Endothelial cell (in vitro differentiated cells): ENCODE measurements around the gene ZC3H11A. TPM values are rescaled to one million over a fixed set of nuclear protein-coding genes. Genes with fewer than 3 reads are reported as not detected.
"Not testable (repeated sequence)": the region's sequence is repeated elsewhere in the genome, so short reads cannot be mapped to it uniquely, and the experiment has no call there.

Experiments used
- DNase-seq: peaks from one replicate; pipeline ENCODE4 v3.0.0; 2021; ENCODE audit warnings: low spot score
- H3K27ac Mint-ChIP-seq: one replicate; pipeline ENCODE4 v1.8.0; 2021; ENCODE audit warnings: mixed read lengths, inconsistent platforms; ENCODE audit not compliant: unreplicated experiment
- H3K27me3 Mint-ChIP-seq: one replicate; pipeline ENCODE4 v1.8.0; 2021; ENCODE audit warnings: mild to moderate bottlenecking, moderate library complexity, mixed read lengths, inconsistent platforms; ENCODE audit not compliant: unreplicated experiment
- H3K36me3 Mint-ChIP-seq: one replicate; pipeline ENCODE4 v1.8.0; 2021; ENCODE audit warnings: mild to moderate bottlenecking, low read depth, mixed read lengths, inconsistent platforms; ENCODE audit not compliant: unreplicated experiment
- H3K4me1 Mint-ChIP-seq: one replicate; pipeline ENCODE4 v1.8.0; 2021; ENCODE audit warnings: mild to moderate bottlenecking, mixed read lengths, inconsistent platforms; ENCODE audit not compliant: unreplicated experiment
- H3K4me3 Mint-ChIP-seq: one replicate; pipeline ENCODE4 v1.8.0; 2021; ENCODE audit warnings: mild to moderate bottlenecking, mixed read lengths, inconsistent platforms; ENCODE audit not compliant: unreplicated experiment
- H3K9me3 Mint-ChIP-seq: one replicate; pipeline ENCODE4 v1.8.0; 2021; ENCODE audit warnings: mixed read lengths, inconsistent platforms; ENCODE audit not compliant: unreplicated experiment
- total RNA-seq: library from RNA; stranded (reverse); fragmentation: NEBNext Ultra II Directional; extraction: Animal tissue kit (Norgen Biotek cat#: 25700); gene quantifications from one replicate; pipeline ENCODE4 v1.2.1, GENCODE V29; 2021; ENCODE audit not compliant: unreplicated experiment
- TF ChIP-seq, protein P1 (sequence below): fragments of 200-600 bp; sonication (generic); IDR thresholded peaks from one replicate; pipeline ENCODE4 v1.5.0; 2021; ENCODE audit warnings: antibody characterized with exemption; ENCODE audit not compliant: unreplicated experiment

Gene ZC3H11A
- total RNA-seq, 1 donor from 2014 or later, result 85.9 TPM

DNA sequence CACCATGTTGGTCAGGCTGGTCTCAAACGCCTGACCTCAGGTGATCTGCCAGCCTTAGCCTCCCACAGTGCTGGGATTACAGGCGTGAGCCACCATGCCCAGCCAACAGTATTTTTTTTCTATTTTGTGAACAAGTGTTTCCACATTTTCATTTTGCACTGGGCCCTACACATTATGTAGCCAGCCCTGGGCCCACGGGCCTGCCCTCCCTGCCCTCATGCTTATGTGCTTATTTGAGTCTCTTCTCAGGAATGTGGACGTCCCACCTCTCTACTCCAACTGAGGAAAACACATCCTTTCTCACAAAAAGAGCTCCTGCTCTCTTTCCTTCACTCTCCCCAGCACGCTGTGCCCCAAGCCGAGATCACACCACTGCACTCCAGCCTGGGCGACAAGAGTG, 13.5 kb upstream of the ZC3H11A start:
- H3K27ac Mint-ChIP-seq, result no peak overlapping the region
- peaks cover 7% of the 10 kb centered on the region for H3K4me1 Mint-ChIP-seq
- H3K36me3 Mint-ChIP-seq, result no peaks in the 10 kb centered on the region
- no peak for DNase-seq
- TF ChIP-seq, protein P1, sequence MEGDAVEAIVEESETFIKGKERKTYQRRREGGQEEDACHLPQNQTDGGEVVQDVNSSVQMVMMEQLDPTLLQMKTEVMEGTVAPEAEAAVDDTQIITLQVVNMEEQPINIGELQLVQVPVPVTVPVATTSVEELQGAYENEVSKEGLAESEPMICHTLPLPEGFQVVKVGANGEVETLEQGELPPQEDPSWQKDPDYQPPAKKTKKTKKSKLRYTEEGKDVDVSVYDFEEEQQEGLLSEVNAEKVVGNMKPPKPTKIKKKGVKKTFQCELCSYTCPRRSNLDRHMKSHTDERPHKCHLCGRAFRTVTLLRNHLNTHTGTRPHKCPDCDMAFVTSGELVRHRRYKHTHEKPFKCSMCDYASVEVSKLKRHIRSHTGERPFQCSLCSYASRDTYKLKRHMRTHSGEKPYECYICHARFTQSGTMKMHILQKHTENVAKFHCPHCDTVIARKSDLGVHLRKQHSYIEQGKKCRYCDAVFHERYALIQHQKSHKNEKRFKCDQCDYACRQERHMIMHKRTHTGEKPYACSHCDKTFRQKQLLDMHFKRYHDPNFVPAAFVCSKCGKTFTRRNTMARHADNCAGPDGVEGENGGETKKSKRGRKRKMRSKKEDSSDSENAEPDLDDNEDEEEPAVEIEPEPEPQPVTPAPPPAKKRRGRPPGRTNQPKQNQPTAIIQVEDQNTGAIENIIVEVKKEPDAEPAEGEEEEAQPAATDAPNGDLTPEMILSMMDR, result no peak
- H3K27me3 Mint-ChIP-seq, result no peaks in the 10 kb centered on the region
- no peaks in the 10 kb centered on the region for H3K9me3 Mint-ChIP-seq
- no peak overlapping the region for H3K4me3 Mint-ChIP-seq

DNA sequence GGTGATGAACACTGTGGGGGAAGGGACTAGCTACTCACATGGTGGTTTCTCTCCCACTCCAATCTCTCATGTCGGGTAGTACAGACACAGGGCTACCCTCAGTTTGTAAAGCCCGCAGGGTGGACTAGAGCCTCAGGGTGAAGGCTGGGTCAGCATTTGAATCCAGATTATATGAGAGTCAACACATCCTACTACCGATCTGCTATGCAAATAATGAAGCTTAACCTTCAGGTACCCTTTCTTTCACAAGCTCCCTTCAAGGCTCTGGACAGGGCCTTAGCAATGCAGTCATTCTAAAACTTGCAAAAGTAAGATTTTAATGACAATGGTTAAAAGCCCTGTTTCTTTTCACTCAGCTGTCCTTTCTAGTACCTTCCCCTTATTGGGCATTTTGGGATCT, 5.5 kb upstream of the ZC3H11A start:
- H3K4me1 Mint-ChIP-seq, result peaks cover 6% of the 10 kb centered on the region
- no peaks in the 10 kb centered on the region for H3K9me3 Mint-ChIP-seq
- peaks cover 1% of the 10 kb centered on the region for H3K27me3 Mint-ChIP-seq
- H3K36me3 Mint-ChIP-seq, result no peaks in the 10 kb centered on the region
- DNase-seq, result no peak
- no peak overlapping the region for H3K27ac Mint-ChIP-seq
- no peak overlapping the region for H3K4me3 Mint-ChIP-seq
- TF ChIP-seq, protein P1, result no peak

DNA sequence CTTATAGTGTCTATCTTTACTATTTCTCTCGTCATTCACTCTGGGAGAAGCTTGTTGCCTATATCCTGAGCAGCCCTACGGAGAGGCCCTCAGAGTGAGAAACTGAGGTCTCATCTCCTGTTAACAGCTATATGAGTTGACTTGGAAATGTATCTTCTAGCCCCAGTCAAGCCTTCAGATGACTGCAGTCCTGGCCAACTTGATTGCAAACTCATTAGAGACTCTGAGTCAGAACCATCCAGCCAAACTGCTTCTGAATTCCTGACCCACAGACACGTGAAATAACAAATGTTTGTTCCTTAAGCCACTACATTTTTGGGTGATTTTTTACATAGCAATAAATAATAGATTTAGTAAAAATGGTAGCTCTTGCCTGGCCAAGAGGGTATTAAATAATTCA, 3.9 kb upstream of the ZC3H11A start:
- TF ChIP-seq, protein P1, result no peak
- peaks cover 12% of the 10 kb centered on the region for H3K4me1 Mint-ChIP-seq
- H3K27ac Mint-ChIP-seq, result no peak overlapping the region
- H3K36me3 Mint-ChIP-seq, result no peaks in the 10 kb centered on the region
- peaks cover 6% of the 10 kb centered on the region for H3K27me3 Mint-ChIP-seq
- H3K9me3 Mint-ChIP-seq, result no peaks in the 10 kb centered on the region
- no peak overlapping the region for H3K4me3 Mint-ChIP-seq
- no peak for DNase-seq

DNA sequence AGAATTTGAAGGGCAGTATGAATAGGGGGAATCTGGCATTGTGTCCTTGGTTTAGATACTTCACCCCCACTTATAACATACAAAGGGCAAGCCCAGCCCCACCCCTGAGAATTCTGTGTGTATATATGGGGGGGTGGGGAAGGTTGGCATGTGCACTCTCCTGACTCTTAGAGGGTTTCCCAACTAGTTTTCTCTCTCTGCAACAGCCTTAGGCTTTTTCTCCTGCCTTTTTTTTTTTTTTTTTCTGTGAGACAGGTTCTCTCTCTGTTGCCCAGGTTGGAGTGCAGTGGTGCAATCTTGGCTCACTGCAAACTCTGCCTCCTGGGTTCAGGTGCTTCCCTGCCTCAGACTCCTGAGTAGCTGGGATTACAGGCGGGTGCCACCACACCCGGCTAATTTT, 2.9 kb upstream of the ZC3H11A start:
- no peak overlapping the region for H3K27ac Mint-ChIP-seq
- peaks cover 19% of the 10 kb centered on the region for H3K4me1 Mint-ChIP-seq
- peaks cover 9% of the 10 kb centered on the region for H3K27me3 Mint-ChIP-seq
- TF ChIP-seq, protein P1, result no peak
- no peak overlapping the region for H3K4me3 Mint-ChIP-seq
- DNase-seq, result no peak
- peaks cover 5% of the 10 kb centered on the region for H3K36me3 Mint-ChIP-seq
- H3K9me3 Mint-ChIP-seq, result no peaks in the 10 kb centered on the region

DNA sequence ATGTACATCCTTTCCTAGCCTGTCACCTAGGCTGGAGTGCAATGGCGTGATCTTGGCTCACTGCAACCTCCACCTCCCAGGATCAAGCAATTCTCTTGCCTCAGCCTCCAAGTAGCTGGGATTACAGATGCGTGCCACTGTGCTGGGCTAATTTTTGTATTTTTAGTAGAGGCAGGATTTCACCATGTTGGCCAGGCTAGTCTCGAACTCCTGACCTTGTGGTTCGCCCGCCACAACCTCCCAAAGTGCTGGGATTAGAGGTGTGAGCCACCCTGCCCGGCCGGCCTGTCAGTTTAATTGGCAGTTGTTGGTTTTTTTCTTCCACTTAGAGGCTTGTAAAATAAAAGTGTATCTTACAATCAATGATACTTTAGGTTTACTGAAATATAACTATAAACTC, 1.9 kb upstream of the ZC3H11A start:
- H3K27me3 Mint-ChIP-seq, result not testable (repeated sequence)

More for the DNA sequence above, 1.9 kb upstream of the ZC3H11A start:
- Mint-ChIP-seq H3K4me1 (peaks cover 29% of the 10 kb centered on the region), H3K36me3 (peaks cover 14% of the 10 kb centered on the region)
- not testable (repeated sequence) for H3K9me3 Mint-ChIP-seq, DNase-seq, H3K4me3 Mint-ChIP-seq, H3K27ac Mint-ChIP-seq
